Measurements from ENCODE around the gene SERPINA3.

SERPINA3 gene

DNA sequence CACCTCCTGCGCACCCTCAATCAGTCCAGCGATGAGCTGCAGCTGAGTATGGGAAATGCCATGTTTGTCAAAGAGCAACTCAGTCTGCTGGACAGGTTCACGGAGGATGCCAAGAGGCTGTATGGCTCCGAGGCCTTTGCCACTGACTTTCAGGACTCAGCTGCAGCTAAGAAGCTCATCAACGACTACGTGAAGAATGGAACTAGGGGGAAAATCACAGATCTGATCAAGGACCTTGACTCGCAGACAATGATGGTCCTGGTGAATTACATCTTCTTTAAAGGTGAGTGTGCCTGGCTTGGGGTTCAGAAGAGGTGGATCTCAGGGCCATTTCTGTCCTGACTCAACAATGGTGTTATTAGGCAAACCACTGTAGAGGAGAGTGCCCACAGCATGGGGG lies 2.6 kb downstream of the SERPINA3 start:
- DNase-seq: no peak

DNA sequence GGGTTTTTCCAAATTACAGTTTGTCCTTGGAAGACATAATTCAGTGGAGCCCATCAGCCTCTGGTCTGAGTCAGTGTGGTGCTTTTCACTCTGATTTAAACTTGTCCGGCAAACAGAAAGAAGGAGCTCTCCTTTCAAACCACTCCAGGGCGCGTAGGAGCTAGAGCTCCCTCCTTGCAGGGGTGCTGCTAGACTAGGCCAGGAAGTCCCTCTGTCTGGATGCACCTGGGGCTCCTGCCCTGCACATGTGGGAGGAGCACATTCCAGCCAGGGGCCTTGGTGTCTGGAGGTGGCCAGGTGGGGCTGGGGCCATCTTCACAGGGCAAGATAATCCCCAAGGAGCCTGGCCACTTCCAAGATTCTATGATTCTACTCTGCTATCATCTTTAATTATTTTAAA lies 3.1 kb downstream of the SERPINA3 start:
- DNase-seq: no peak

DNA sequence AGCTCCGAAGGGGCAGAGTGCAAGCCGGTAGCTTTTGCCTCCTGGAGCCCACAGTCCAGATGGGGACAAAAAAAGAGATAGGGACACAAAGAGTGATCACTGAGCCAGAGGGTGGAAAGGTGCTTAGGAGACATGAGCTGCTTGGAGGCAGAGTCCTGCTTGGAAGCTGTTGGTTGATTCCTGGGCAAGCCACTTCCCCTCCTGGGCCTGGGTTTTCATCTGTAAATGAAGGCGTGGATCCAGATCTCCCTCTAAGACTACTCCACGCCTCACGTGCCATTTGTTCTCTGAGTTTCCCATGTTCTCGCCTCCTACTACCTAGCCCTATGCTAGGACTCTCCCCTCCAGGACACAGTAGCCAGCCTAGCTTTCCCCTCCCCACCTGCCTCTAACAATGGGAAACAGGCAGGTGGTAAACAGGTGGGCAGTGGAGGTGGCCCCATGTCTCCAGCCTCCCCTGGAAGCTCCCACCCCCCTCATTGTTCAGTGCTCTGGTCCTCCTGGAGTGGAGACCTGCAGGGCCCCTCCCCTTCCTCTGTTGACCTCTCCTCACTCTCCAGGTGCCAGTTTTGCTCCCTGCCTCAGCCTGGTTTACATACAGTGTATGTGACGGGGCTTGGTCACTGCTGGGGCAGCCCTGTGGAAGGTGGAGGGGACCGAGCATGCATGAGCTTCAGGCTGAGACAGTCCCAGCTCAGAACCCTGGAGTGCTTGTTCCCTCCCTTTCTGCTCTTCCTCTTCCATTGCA lies 3.8 kb downstream of the SERPINA3 start:
- DNase-seq: no peak

DNA sequence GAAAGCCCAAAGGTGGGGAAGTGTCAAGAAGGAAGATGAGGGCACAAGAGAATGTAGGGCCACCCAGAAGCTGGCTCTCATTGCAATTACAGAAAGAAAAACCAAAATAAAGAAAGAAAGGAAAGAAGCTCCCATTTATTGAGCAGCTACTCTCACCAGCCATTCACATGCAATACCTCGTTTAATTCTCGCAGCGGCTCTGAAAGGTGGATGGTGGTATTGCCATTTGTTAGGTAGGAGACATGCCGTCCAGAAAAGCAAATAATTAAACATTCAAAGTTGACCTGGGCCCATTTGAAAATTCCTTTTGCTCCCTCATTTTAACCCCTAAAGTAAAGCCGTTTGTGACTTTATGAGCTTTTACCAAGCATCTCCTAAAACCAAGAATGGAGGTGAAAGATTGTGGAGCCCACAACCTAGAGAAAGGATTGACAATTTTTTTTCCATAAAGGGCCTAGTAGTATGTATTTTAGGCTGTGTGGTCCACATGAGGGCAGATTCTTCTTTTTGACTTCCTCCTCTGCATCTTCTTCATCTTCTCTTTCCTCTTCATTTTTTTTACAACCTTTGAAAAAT lies 5.3 kb downstream of the SERPINA3 start:
- no peak for DNase-seq

DNA sequence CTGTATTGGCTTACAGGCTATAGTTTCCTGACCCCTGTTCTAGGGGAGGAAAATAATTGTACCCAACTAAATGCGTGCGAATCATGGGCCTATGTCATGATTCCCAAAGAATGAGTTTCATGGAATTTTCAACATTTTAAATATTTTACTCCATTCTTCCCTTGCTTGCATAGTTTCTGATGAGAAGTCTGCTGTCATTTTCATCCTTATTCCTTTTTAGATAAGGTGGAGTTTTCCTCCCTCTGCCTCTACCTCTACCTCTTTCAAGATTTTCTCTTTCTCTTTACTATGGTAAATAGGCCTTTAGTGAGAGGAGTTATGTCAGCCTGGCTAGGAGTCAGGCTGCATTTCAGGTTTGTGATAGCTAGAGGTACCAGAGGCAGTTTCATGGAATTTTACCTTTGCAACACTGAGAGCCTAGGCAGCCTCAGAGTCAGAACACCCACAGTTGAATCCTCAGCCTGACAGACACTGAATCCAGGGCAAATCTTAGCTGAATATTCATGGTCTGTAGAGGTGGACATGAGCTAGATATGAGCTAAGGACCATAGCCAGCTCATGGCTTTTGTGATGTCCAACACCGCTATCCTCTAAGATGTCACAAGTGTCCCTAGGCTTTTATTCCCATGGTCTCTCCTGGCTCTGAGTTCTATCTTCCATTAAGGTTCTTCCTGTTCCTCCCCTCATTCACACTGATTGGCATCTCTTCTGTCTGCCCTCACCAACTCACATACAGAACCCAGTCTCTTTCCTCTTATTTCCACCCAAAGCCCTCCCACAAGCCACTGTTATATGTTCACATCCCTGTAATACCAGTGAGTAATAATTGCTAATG lies 6.0 kb downstream of the SERPINA3 start:
- DNase-seq: no peak

DNA sequence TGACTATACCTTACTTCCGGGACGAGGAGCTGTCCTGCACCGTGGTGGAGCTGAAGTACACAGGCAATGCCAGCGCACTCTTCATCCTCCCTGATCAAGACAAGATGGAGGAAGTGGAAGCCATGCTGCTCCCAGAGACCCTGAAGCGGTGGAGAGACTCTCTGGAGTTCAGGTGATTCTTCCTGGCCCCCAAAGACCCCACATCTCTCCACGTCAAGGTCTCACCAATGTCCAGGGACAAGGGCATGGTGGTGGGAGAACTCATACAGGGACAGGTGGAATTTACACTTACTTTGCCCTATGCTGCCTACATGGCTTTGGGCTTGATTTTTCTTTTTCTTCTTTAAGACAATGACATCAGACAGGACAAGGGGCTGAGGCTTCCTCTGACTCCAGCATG lies 7.1 kb downstream of the SERPINA3 start:
- DNase-seq: no peak

DNA sequence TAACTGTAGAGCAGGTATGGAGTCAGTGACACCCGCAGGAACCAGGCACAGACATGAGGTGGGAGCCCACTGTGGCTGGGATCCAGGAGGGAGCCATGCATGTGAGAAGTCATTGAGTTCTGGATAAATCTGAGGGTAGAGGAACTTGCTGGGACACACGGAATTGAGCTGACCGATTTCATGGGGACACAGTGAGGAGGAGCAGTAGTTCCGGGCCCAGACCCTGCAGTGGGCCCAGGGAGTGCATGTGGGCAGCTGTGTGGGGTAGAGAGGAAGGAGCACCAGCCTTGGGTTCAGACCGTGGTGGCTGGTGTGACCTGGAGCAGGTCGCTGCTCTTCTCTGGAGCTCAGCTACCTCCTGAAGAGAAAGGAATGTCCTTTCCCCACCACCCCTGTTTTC lies 8.4 kb downstream of the SERPINA3 start:
- no peak for DNase-seq

DNA sequence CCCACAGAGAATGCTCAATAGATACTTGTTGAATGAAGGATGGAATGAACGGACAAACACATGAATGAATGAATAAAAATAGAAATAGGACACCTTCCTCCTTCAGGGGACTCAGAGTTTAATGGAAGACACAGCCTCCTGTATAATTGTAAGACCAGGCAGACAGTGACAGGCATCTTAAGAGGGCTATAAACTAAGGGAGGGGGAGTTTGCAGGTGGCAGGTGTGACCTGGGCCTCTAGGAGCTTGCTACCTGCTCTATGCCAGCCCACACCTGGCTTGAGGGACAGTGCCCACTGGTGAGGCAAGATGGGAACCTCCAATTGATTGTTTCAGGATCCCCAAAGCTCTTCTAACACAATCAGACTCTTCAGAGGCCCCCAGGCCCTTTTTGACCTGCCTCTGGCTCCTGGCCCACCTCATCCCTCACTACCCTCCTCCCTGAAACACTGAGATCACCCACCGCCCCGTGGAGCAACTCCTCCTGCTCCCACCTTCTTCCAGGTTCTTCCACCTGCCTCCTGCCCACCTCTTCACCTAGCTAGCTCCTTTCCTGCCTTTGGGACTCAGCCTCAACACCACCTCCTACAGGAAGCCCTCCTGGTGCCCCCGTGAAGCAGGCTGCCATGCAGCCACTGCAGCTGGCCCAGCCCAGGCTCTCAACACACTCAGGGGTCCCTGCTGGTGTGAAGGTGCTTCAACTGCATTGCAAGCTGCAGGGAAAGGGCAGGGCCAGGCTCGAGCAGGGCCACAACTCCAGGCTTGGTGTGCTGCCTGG lies 9.4 kb downstream of the SERPINA3 start:
- DNase-seq: no peak

DNA sequence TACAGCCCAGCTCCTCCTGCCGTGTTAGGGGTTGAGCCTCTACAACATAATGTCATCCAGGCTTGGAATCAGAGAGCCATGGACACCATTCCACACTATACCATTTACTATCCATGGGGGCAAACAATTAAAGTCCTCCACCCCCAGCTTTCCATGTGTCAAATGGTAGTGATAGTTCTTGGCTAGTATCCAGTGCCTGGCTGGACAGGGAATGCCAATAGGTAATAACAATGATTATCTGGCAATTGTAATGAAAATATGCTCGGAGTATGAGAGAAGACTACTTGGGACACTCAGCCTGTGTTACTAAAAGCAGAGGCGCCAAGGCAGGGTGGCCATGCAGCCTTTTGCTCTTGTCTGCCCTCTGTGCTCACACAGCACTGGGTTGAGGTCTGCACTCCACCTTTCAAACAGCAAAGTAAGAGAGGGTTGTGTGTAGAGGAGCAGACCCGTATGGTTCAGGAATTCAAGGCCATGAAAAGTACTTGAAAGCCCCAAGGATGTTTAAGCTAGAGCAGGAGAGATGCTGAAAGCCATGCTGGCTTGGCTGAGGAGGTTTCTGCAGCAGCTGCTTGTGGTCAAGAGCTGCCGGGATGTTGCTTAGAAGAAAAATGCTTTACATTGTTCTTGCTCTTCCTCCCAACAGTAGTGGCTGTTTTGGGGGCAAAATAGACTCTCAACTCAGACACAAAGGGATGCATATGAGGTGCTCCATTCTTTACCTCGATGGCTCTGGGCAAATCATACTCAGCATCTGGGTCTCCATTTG lies 10.6 kb downstream of the SERPINA3 start:
- no peak for DNase-seq

DNA sequence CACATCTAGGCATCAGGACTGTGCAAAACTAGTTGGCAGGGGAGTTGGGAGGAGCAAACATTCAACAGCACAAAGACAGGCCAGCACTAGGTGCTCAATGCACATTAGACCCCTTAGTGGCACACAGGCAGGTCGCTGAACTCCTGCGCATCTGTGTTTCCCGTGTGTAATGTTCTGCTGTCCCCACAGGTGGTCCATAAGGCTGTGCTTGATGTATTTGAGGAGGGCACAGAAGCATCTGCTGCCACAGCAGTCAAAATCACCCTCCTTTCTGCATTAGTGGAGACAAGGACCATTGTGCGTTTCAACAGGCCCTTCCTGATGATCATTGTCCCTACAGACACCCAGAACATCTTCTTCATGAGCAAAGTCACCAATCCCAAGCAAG lies 11.2 kb downstream of the SERPINA3 start:
- no peak for DNase-seq

DNA sequence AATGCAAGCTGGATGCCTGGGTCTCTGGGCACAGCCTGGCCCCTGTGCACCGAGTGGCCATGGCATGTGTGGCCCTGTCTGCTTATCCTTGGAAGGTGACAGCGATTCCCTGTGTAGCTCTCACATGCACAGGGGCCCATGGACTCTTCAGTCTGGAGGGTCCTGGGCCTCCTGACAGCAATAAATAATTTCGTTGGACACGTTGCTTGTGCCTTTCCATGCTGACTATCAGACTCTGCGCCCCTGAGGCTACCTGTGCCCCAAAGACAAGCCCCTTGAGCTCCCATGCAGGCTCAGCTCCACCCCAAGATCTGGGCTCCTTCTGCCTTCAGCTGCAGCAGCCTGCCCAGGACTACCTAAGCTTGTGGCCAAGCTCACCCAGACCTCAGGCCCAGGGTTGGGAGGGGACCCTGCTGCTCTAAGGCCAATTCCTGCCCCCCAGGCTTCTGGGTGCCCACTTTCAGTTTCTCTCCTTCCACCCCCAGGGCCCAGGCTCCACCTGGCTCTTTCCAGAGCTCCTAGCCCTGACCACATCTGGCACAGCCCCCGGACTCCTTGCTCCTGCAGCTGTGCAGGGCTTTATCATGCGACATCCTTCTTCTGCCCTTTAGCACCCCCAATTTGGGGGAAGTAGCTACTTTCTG lies 11.8 kb downstream of the SERPINA3 start:
- no peak for DNase-seq

DNA sequence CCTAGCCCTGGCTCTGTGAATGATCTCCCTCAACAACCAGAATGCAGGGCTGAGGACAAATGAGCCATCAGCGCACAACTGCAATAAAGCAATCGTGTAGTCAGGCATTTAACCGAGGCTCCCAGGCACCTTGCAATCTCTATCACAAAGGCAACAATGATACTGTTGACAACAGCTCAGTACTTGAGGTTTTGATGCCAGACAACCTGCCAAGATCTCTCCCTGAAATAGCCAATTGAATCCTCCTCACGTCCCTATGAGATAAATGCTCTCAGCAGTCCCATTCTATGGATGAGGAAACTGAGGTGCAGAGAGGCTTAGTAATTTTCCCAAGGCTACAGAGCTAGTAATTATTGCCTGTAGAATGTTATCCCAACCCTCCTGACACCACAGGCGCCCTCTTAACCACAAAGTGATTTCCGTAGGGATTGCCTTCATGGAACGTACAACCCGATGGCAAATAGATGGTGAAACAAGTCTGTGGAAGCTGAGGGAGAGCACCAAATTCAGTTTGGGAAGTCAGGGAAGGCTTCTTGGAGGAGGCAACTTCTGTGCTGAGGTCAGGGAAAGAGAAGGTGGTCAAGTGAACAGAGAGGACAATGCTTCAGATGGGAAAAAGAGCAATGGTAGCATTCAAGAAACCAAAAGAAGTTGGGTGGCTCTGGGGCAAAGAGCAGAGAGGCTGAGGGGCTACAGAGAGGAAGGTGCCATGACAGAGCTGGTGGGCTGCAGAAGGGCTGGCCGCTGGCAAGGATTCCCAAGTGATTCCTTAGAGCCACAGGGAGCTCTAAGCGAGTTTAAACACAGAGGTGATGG lies 12.6 kb downstream of the SERPINA3 start:
- no peak for DNase-seq

DNA sequence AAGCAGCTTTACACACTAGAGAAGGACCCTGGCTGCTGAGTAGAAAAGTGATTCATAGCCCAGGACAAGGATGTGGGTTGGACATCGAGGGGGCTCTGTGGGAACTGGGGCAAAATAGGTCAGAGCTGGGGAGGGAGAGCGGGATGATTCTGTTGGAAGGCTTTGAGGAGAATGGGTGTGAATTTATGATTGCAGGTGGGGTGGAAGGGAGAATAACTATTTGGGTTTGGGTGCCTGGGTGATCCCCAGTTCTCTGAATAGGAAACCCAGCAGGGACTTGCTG lies 13.1 kb downstream of the SERPINA3 start:
- no peak for DNase-seq

DNA sequence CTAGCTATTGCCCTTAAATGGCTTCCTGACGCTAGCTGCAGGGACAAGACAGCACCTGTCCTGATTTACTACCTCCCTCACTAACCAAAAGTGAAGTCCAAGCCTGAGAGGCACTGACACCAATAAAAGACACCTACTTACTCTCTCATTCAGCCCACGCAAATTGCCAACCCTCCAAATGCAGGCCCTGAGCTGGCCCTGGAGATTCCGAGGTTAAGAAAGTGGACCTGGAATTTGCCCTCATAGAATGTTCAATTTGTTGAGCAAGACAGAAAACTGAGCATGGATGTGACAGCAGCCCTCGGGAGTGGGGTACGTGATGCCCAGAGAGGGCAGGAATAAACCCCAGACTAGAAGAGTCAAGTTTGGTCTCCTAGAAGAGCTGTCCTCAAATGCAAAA lies 16.4 kb downstream of the SERPINA3 start:
- no peak for DNase-seq

DNA sequence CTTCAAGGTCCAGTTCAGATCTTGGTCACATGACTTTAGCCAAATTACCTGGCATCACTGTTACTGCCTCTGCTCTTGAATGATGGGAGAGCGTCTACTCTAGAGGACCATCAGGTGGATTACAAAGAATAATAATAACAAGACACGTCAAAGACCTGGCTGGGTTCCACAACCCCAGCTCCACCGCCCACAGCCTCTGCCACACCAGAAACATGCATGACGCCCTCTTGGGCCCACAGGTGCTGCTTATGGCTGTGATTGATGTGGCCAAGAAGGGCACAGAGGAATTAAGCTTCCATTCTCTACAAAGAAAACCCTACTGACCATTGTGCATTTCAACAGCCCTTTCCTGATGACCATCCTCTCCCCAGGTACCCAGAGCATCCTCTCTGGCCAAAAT lies 18.2 kb downstream of the SERPINA3 start:
- DNase-seq: no peak

DNA sequence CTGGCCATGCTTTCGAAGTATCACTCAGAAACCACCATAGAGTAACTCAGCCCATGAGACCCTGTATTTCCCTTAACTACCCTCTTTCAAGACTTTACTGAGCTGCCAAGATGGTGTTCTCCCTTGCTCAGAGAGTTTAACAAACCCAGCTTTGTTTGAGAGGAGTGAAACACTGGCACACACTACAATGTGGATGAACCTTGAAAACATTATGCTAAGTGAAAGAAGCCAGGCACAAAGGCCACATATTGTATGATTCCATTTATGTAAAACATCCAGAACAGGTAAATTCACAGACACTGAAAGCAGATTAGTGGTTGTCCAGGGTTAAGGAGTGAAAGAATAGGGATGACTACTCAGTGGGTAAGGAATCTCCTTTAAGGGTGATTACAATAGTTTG lies 18.9 kb downstream of the SERPINA3 start:
- no peak for DNase-seq

DNA sequence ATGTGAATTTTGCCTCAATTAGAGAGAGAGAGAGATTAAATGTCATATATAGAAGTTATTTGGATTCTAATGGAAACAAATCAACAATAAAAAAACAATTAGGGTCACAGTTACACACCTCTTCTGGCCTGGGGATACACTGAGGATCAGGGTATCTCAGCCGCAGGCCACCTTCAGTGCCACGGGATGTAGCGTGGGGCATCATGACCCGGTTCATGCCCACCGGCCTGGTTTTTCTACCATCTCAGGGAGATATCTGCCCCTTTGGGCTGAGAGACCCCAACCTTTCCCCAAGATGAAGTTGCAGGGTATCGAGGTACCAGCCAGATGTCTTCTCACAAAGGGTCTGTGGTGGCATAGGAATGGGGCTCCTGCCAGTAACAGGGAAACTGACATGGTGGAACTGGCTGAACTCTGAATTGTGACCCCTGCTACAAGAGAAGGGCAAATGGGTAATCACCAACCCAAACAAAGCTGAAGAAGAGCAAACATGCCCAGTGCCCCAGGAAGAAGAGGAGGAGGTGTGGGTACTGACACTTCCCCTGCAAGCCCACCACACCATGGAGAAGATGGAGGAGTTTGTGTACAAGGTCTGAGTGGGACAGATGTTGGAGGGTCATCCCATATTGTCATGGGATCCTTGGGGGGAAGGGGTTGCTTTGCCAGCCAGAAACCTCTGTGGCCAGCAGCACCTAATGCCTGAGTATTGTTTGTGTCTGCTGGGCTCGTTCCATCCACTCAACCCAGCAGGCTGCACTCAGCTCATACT lies 19.5 kb downstream of the SERPINA3 start:
- DNase-seq: no peak

DNA sequence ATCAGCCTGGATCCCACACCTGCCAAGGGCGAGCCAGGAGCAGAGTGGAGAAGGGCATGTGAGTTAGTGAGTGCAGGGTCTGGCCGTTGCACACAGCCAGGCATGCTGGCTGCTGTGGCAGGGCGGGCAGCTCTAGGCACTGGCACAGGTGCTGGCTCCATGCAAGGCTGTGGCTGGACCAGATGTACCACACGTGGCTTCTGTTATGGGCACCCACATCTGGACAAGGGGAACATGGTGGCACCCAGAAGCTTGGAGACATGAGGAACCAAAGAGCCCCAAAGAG lies 20.1 kb downstream of the SERPINA3 start:
- DNase-seq: no peak

DNA sequence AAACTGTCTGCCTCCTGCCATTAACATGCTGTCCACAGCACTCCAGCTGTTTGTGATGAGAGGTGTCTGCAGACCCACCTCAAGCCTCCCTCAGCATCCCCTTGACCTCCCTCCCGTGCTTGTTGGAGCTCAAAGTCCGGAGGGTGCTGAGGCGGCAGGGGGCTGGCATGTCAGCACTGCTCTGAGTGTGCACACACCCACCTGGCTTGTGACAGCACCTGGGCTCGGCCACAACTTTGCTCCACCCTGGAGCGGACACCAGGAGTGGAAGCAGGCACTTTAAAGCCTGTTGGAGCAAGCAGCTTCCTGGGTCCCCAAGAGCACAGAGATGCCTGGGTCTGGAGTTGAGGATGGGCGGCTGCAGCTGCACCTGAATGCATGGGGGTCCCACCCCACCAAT lies 20.9 kb downstream of the SERPINA3 start:
- no peak for DNase-seq

DNA sequence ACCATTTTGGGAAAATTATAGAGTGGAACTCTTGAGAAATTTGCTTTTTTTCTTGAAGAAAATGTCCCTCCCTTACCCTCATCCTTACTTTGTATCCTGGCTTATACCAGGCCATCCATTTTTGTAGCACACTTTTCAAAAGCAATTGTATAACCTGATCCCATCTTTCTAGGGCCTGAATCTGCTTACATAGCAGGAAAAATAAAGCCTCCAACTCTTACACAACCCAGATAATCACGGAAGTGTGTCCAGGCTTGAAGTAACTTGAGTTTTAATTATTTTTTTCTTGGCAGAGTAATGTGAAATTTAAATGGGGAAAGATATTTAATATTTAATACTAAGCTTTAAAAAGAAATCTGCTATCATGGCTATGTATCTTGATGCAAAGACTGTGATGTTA lies 23.0 kb downstream of the SERPINA3 start:
- no peak for DNase-seq
